ENCODE results near the gene ZBTB7A. TPM values are rescaled to one million over a fixed set of nuclear protein-coding genes. Genes with fewer than 3 reads are reported as not detected.

The ZBTB7A gene
- total RNA-seq, 2 donors from 2014 or later = 110 to 123 TPM

- no peaks in the 10 kb centered on the region for H3K4me1 ChIP-seq
- no peak overlapping the region for H3K4me3 ChIP-seq
- no peaks in the 10 kb centered on the region for H3K36me3 ChIP-seq
- peak overlapping the region in 1 of 2 donors; percentile 24 for H3K9ac ChIP-seq (ENCODE audit: low read depth in 2 of 2, low read length in 2 of 2)
- TF ChIP-seq CTCF (IDR thresholded peaks at IDR 0.05) = no peak
- DNase-seq = no peak
- H3K9me3 ChIP-seq = no peaks in the 10 kb centered on the region
- no peak overlapping the region for H3K27ac ChIP-seq
- no peaks in the 10 kb centered on the region for H3K27me3 ChIP-seq
- intact Hi-C loops (cut with DNase I) = loop anchor here (5.0 kb wide), 1 partner anchor 37 kb away; the partner anchor contains the start of gene PIAS4
These were observed 22.6 kb downstream of the ZBTB7A start for GRCh38 chr19:4043966-4044715.

GRCh38 chr19:4043401-4043800 lies 23.3 kb downstream of the ZBTB7A start:
- H3K9ac ChIP-seq (ENCODE audit: low read depth in 2 of 2, low read length in 2 of 2) = no peak overlapping the region
- no peak overlapping the region for H3K4me3 ChIP-seq
- H3K9me3 ChIP-seq = no peaks in the 10 kb centered on the region
- H3K4me1 ChIP-seq = no peaks in the 10 kb centered on the region
- no peak for TF ChIP-seq CTCF (IDR thresholded peaks at IDR 0.05)
- intact Hi-C loops (cut with DNase I) = loop anchor here (5.0 kb wide), 1 partner anchor 36 kb away; the partner anchor contains the start of gene PIAS4
- no peaks in the 10 kb centered on the region for H3K27me3 ChIP-seq
- DNase-seq = no peak
- H3K36me3 ChIP-seq = no peaks in the 10 kb centered on the region
- no peak overlapping the region for H3K27ac ChIP-seq

DNA sequence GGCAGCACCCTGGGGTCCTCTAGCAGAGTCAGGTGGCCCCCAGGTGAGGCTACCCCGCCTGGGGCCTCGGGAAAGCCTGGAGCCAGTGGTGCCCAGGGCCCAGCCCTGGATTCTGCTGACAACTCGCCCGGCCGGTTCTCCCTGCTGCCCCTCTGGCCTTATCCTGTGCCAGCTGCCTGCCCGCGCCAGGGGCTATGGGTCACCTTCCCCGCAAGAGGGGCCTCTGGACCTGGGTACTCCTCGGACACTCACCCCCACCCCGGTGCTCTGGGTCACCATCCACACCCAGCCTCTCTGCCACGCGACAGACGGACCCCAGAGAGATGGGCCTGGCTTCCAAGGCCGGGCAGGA lies 24.0 kb downstream of the ZBTB7A start:
- no peaks in the 10 kb centered on the region for H3K27me3 ChIP-seq
- H3K36me3 ChIP-seq = no peaks in the 10 kb centered on the region
- peak; percentile 62 for DNase-seq
- no peaks in the 10 kb centered on the region for H3K9me3 ChIP-seq
- H3K4me1 ChIP-seq = no peaks in the 10 kb centered on the region
- no peak overlapping the region for H3K27ac ChIP-seq
- no peak overlapping the region for H3K4me3 ChIP-seq
- intact Hi-C loops (cut with DNase I) = loop anchor here (5.0 kb wide), 1 partner anchor 35 kb away; the partner anchor contains the start of gene PIAS4
- no peak for TF ChIP-seq CTCF (IDR thresholded peaks at IDR 0.05)
- no peak overlapping the region for H3K9ac ChIP-seq (ENCODE audit: low read depth in 2 of 2, low read length in 2 of 2)

GRCh38 chr19:4042064-4042730 lies 24.5 kb downstream of the ZBTB7A start:
- TF ChIP-seq CTCF (IDR thresholded peaks at IDR 0.05) = no peak
- Histone ChIP-seq H3K27me3 (no peaks in the 10 kb centered on the region), H3K27ac (no peak overlapping the region), H3K4me3 (no peak overlapping the region), H3K4me1 (no peaks in the 10 kb centered on the region), H3K9me3 (no peaks in the 10 kb centered on the region), H3K36me3 (no peaks in the 10 kb centered on the region), H3K9ac (ENCODE audit: low read depth in 2 of 2, low read length in 2 of 2) (no peak overlapping the region)
- no peak for DNase-seq
- intact Hi-C loops (cut with DNase I) = loop anchor here (5.0 kb wide), 1 partner anchor 35 kb away; the partner anchor contains the start of gene PIAS4

- TF ChIP-seq CTCF (IDR thresholded peaks at IDR 0.05) = no peak
- H3K36me3 ChIP-seq = no peaks in the 10 kb centered on the region
- no peak for DNase-seq
- H3K9ac ChIP-seq (ENCODE audit: low read depth in 2 of 2, low read length in 2 of 2) = no peak overlapping the region
- intact Hi-C loops (cut with DNase I) = no loop called here
- no peaks in the 10 kb centered on the region for H3K9me3 ChIP-seq
- H3K27ac ChIP-seq = no peak overlapping the region
- H3K4me3 ChIP-seq = no peak overlapping the region
- no peaks in the 10 kb centered on the region for H3K4me1 ChIP-seq
- no peaks in the 10 kb centered on the region for H3K27me3 ChIP-seq
These were observed 27.9 kb downstream of the ZBTB7A start for GRCh38 chr19:4038661-4039423.
